GM21447 (cell line): ENCODE data around the gene TRRAP.

Experiments used
- ATAC-seq: cut with Tn5 transposase; IDR thresholded peaks from one replicate; pipeline ENCODE4 v1.9.1; 2021; ENCODE audit not compliant: unreplicated experiment

TRRAP gene

DNA sequence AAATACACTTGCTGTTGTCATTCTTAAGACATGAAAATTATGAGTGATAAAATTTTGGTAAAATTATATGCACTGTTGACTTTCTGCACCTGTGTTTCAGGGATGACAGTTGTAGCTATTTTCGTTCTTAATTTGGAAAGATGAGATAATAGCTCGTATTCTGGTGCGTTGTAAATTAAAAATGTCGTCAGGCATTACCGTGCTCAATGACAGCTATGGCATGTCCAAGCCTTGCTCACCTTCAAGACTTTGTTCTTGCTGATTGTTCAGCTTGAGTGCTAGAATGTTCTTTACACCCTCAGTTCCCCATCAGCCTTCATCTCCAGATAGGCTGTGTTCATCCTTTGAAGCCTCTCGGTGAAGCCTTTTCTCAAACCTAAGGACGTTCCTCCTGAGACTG, 21.5 kb downstream of the TRRAP start:
- ATAC-seq = no peak

DNA sequence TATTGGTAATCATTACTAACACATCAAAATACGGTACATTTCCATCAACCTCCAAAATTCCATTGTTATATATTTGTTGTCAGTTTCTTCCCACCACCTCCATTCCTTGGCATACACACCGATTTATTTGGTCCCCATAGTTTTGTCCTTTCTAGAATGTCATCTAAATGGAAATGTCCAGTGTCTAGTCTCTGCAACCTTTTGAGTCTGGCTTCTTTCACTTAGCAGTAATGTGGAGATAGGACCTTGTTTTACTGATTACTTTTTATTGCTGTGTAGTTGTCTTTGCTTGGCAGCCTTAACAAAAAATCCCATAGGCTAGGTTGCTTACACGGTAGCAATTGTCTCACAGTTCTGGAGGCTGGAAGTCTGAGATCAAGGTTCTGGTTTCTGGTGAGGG, 22.5 kb downstream of the TRRAP start:
- ATAC-seq = no peak

GRCh38 chr7:98902523-98902922, 24.2 kb downstream of the TRRAP start:
- ATAC-seq = no peak

- no peak for ATAC-seq
These were observed 24.9 kb downstream of the TRRAP start for GRCh38 chr7:98903246-98903645.

DNA sequence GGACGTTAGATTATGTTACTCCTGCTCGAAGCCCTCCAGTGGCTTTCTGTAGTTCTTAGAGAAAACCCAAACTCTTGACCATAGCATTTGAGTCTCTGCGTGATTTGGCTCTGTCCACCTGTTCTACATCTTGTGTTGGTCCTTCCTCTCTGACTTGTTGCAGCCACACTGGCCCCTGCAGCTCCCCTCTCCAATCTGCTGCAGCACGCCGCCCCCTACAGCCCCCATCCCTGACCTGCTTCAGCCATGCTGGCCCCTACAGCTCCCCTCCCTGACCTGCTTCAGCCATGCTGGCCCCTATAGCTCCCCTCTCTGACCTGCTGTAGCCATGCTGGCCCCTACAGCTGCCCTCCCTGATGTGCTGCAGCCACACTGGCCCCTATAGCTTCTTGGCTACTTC, 29.2 kb downstream of the TRRAP start:
- no peak for ATAC-seq

- no peak for ATAC-seq
These were observed 30.3 kb downstream of the TRRAP start for GRCh38 chr7:98908585-98908984.

- no peak for ATAC-seq
These were observed 31.2 kb downstream of the TRRAP start for GRCh38 chr7:98909487-98909886.

GRCh38 chr7:98910427-98910826, 32.1 kb downstream of the TRRAP start:
- no peak for ATAC-seq

DNA sequence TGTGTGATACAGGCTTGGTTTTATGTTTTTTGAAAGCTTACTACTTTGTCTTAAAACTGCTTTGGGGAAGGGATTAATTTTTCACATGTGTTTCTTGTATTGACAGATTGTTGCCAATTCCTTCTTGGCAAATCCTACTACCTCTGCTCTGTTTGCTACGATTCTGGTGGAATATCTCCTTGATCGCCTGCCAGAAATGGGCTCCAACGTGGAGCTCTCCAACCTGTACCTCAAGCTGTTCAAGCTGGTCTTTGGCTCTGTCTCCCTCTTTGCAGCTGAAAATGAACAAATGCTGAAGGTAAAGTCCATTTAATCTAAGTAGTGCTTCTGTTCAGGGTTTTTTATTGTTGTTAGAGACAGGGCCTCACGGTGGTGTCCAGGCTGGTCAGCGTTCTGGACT, 33.6 kb downstream of the TRRAP start:
- ATAC-seq = no peak

DNA sequence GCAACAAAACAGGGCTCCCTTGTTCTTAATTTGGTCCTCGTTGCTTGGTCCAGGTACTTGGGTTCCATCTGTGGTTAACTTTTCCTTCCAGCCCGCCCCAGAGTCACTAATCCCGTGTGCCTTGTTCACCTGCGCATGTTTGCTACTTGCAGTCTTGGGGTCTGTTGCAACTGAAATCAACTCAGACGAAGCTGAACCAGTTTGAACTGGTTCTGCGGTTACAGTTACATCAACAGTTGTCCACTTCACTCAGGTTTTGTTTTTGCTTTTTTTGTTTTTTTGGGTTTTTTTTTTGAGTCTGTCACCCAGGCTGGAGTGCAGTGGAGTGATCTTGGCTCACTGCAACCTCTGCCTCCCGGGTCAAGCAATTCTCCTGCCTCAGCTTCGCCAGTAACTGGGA, 34.7 kb downstream of the TRRAP start:
- ATAC-seq = no peak

- ATAC-seq = no peak
These were observed 35.3 kb downstream of the TRRAP start for GRCh38 chr7:98913612-98914011.

DNA sequence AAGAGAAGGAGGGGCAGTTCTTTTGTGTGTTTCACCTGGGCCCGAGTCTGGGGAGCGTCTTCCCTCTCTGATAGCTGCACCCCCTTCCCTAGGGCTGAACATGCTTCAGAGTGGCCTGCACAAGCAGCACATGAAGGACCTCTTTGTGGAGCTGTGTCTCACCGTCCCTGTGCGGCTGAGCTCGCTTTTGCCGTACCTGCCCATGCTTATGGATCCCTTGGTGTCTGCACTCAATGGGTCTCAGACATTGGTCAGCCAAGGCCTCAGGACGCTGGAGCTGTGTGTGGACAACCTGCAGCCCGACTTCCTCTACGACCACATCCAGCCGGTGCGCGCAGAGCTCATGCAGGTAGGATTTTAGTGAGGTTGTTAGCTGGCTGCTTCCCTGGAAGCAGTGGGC, 39.0 kb downstream of the TRRAP start:
- ATAC-seq = no peak

DNA sequence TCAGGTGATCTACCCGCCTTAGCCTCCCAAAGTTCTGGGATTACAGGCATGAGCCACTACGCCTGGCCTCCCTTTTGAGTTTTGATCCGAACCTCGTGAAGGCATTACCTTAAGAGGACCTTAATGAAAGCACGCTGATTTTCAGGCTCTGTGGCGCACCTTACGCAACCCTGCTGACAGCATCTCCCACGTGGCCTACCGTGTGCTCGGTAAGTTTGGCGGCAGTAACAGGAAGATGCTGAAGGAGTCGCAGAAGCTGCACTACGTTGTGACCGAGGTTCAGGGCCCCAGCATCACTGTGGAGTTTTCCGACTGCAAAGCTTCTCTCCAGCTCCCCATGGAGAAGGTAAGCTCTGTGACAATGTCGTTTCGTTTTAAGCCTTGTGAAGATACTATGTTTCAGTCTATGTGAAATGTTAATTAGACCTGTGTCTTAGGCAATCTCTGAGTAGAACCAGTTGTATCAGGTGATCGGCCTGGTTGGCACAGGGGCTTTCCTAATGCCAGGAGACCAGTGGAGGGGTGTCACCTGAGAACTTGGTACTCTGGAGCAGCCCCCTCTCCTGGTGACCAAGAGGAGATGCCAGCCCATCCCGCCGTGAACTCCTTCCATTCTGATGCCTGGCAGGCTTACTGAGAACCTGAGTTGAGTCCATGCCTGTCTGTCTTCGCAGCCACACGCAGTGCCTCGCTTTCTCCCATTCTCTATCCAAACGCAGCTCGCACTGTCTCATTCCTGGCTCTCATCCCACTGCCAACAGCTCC, 43.5 kb downstream of the TRRAP start:
- ATAC-seq = no peak

DNA sequence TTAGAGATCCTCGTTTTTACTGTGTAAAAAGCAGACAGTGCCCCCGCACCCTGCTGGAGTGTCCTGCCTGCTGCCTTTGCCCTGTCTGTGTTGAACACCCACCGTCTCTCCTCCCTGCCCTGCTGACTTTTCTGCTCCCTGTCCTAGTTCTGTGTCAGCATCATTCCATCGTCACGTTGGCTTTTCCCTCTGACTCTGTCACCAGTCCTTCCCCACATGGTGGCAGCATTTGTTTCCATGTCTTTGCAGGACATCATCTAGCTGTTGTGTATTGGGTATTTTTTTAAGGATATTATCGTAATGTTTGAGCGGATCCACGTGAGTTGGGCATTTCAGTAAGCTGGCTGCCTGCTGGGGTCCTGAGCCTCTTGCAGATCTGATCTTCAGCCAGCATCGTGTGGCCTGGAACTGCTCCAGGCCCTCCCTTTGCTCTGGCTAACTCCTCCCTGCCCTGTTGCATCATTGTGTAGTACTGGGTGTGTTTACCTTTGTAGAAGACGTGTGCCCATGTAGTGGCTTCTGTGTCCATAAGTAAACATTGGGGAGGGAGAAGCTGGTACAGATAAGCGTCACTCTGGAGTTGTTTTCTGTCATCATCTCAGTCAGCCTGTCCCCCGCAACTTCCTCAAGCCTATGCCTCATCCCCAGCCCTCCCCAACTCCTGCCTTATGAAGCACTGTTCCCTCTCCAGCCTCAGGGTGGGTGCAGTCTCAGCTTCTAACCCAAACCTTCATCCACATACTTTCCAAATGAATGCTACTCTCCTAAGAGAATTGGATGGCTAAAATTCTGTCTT, 44.3 kb downstream of the TRRAP start:
- no peak for ATAC-seq

DNA sequence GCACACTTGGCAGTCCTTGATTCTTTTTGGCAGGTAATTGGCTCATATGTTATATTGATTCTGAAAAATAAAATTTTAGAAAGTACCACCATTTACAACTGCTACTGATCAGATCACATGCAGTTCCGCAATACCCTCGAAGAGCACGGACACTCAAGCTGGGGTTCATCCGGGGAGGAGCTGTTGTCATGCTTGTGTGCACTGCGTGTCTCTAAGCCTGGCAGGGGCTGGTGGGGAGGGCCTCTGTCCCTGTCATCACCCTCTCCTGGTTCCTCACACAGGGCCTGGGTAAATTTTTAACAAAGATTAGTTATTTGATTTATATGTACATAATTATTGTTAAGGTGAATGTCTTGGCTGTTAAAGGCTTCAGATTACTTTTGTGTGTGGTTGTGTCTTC, 45.2 kb downstream of the TRRAP start:
- no peak for ATAC-seq

GRCh38 chr7:98927125-98927524, 48.8 kb downstream of the TRRAP start:
- no peak for ATAC-seq

GRCh38 chr7:98930464-98930863, 52.1 kb downstream of the TRRAP start:
- peak; percentile 51 for ATAC-seq

GRCh38 chr7:98930921-98931320, 52.6 kb downstream of the TRRAP start:
- peak; percentile 83 for ATAC-seq

- ATAC-seq = no peak
These were observed 55.0 kb downstream of the TRRAP start for GRCh38 chr7:98933321-98933720.

DNA sequence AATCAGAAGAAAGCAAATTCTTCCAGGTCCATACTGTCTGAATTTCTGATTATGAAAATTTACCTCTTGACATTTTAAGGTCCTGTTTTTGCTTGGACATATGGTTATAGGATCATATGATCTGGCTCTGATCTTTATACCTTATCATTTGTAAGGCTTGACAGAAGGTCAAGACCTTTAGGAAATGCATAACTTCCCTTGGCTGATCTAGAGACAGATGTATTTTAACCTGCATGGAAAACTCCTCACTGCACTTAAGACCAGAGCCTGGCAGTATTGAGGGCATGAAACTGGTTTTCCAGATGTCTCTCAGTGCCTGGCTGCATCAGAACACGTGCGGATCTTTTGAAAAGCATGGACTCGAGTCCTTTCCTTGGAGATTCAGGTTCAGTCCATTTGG, 55.9 kb downstream of the TRRAP start:
- no peak for ATAC-seq

GRCh38 chr7:98935811-98936210, 57.5 kb downstream of the TRRAP start:
- ATAC-seq = no peak

- ATAC-seq = no peak
These were observed 65.0 kb downstream of the TRRAP start for GRCh38 chr7:98943336-98943735.

- no peak for ATAC-seq
These were observed 66.1 kb downstream of the TRRAP start for GRCh38 chr7:98944386-98944785.
